ENCODE data around the gene TAC1.

TAC1 gene

GRCh38 chr7:97731736-97732564 is at the start of gene TAC1:
TAC1 (plus strand) TSS chr7:97732086; CDS start chr7:97732613, 527 bp downstream.
- peak within 1 kb of the TSS; percentile 74 for H3K4me3 ChIP-seq (ENCODE audit: low read length)
- peak within 1 kb of the TSS; percentile 47; the same call in 1 of the 2 replicates for H3K9ac ChIP-seq (ENCODE audit: low read depth, low read length)
- H3K36me3 ChIP-seq (ENCODE audit: insufficient read depth, low read depth, low read length): no peaks in the 10 kb centered on the region
- H3K4me1 ChIP-seq (ENCODE audit: insufficient read depth, low read length): no peaks in the 10 kb centered on the region; the same call in 1 of the 2 replicates
- no peak within 1 kb of the TSS for H3K27ac ChIP-seq (ENCODE audit: low read length)
- peaks cover 76% of the 10 kb centered on the region for H3K27me3 ChIP-seq (ENCODE audit: insufficient read depth, low read length)
- no peaks in the 10 kb centered on the region for H3K9me3 ChIP-seq (ENCODE audit: insufficient read depth, low read depth, low read length)

GRCh38 chr7:97685952-97686351 is 45.9 kb upstream of the TAC1 start:
- Histone ChIP-seq H3K27ac (ENCODE audit: low read length) (no peak overlapping the region), H3K9ac (ENCODE audit: low read depth, low read length) (no peak overlapping the region), H3K4me1 (ENCODE audit: insufficient read depth, low read length) (no peaks in the 10 kb centered on the region), H3K4me3 (ENCODE audit: low read length) (no peak overlapping the region), H3K27me3 (ENCODE audit: insufficient read depth, low read length) (no peaks in the 10 kb centered on the region), H3K9me3 (ENCODE audit: insufficient read depth, low read depth, low read length) (no peaks in the 10 kb centered on the region), H3K36me3 (ENCODE audit: insufficient read depth, low read depth, low read length) (no peaks in the 10 kb centered on the region)

GRCh38 chr7:97693586-97693985 is 38.3 kb upstream of the TAC1 start:
- no peaks in the 10 kb centered on the region for H3K36me3 ChIP-seq (ENCODE audit: insufficient read depth, low read depth, low read length)
- no peak overlapping the region for H3K9ac ChIP-seq (ENCODE audit: low read depth, low read length)
- H3K4me3 ChIP-seq (ENCODE audit: low read length): no peak overlapping the region
- no peaks in the 10 kb centered on the region for H3K27me3 ChIP-seq (ENCODE audit: insufficient read depth, low read length)
- H3K9me3 ChIP-seq (ENCODE audit: insufficient read depth, low read depth, low read length): no peaks in the 10 kb centered on the region
- H3K27ac ChIP-seq (ENCODE audit: low read length): no peak overlapping the region
- no peaks in the 10 kb centered on the region for H3K4me1 ChIP-seq (ENCODE audit: insufficient read depth, low read length)

- Histone ChIP-seq H3K4me1 (ENCODE audit: insufficient read depth, low read length) (no peaks in the 10 kb centered on the region), H3K9ac (ENCODE audit: low read depth, low read length) (no peak overlapping the region), H3K4me3 (ENCODE audit: low read length) (no peak overlapping the region), H3K9me3 (ENCODE audit: insufficient read depth, low read depth, low read length) (no peaks in the 10 kb centered on the region), H3K36me3 (ENCODE audit: insufficient read depth, low read depth, low read length) (no peaks in the 10 kb centered on the region), H3K27ac (ENCODE audit: low read length) (no peak overlapping the region), H3K27me3 (ENCODE audit: insufficient read depth, low read length) (no peaks in the 10 kb centered on the region)
Observed at GRCh38 chr7:97694355-97694754, 37.5 kb upstream of the TAC1 start.

GRCh38 chr7:97697396-97697795 is 34.5 kb upstream of the TAC1 start:
- H3K4me1 ChIP-seq (ENCODE audit: insufficient read depth, low read length): no peaks in the 10 kb centered on the region
- H3K9ac ChIP-seq (ENCODE audit: low read depth, low read length): no peak overlapping the region
- no peak overlapping the region for H3K27ac ChIP-seq (ENCODE audit: low read length)
- H3K27me3 ChIP-seq (ENCODE audit: insufficient read depth, low read length): no peaks in the 10 kb centered on the region
- no peaks in the 10 kb centered on the region for H3K36me3 ChIP-seq (ENCODE audit: insufficient read depth, low read depth, low read length)
- H3K9me3 ChIP-seq (ENCODE audit: insufficient read depth, low read depth, low read length): no peaks in the 10 kb centered on the region
- no peak overlapping the region for H3K4me3 ChIP-seq (ENCODE audit: low read length)

GRCh38 chr7:97722386-97722785 is 9.5 kb upstream of the TAC1 start:
- Histone ChIP-seq H3K9me3 (ENCODE audit: insufficient read depth, low read depth, low read length) (no peaks in the 10 kb centered on the region), H3K9ac (ENCODE audit: low read depth, low read length) (no peak overlapping the region), H3K36me3 (ENCODE audit: insufficient read depth, low read depth, low read length) (no peaks in the 10 kb centered on the region), H3K27ac (ENCODE audit: low read length) (no peak overlapping the region), H3K4me1 (ENCODE audit: insufficient read depth, low read length) (no peaks in the 10 kb centered on the region), H3K27me3 (ENCODE audit: insufficient read depth, low read length) (no peaks in the 10 kb centered on the region; the same call in 1 of the 2 replicates), H3K4me3 (ENCODE audit: low read length) (no peak overlapping the region)

GRCh38 chr7:97732565-97733275 is 834 bp downstream of the TAC1 start:
- Histone ChIP-seq H3K9me3 (ENCODE audit: insufficient read depth, low read depth, low read length) (no peaks in the 10 kb centered on the region), H3K27me3 (ENCODE audit: insufficient read depth, low read length) (peaks cover 76% of the 10 kb centered on the region), H3K4me1 (ENCODE audit: insufficient read depth, low read length) (no peaks in the 10 kb centered on the region; the same call in 1 of the 2 replicates), H3K36me3 (ENCODE audit: insufficient read depth, low read depth, low read length) (no peaks in the 10 kb centered on the region), H3K27ac (ENCODE audit: low read length) (no peak overlapping the region), H3K9ac (ENCODE audit: low read depth, low read length) (peak overlapping the region; percentile 47; the same call in 1 of the 2 replicates), H3K4me3 (ENCODE audit: low read length) (peak overlapping the region; percentile 74)

GRCh38 chr7:97733276-97734161 is 1.6 kb downstream of the TAC1 start:
- H3K9ac ChIP-seq (ENCODE audit: low read depth, low read length): peak overlapping the region; percentile 39; the same call in 1 of the 2 replicates
- no peaks in the 10 kb centered on the region; the same call in 1 of the 2 replicates for H3K4me1 ChIP-seq (ENCODE audit: insufficient read depth, low read length)
- H3K4me3 ChIP-seq (ENCODE audit: low read length): peak overlapping the region; percentile 74
- H3K36me3 ChIP-seq (ENCODE audit: insufficient read depth, low read depth, low read length): no peaks in the 10 kb centered on the region
- no peaks in the 10 kb centered on the region for H3K9me3 ChIP-seq (ENCODE audit: insufficient read depth, low read depth, low read length)
- H3K27me3 ChIP-seq (ENCODE audit: insufficient read depth, low read length): peaks cover 76% of the 10 kb centered on the region
- no peak overlapping the region for H3K27ac ChIP-seq (ENCODE audit: low read length)

GRCh38 chr7:97734255-97734654 is 2.4 kb downstream of the TAC1 start:
- Histone ChIP-seq H3K36me3 (ENCODE audit: insufficient read depth, low read depth, low read length) (no peaks in the 10 kb centered on the region), H3K27me3 (ENCODE audit: insufficient read depth, low read length) (peaks cover 76% of the 10 kb centered on the region), H3K9me3 (ENCODE audit: insufficient read depth, low read depth, low read length) (no peaks in the 10 kb centered on the region), H3K4me3 (ENCODE audit: low read length) (peak overlapping the region; percentile 74), H3K27ac (ENCODE audit: low read length) (no peak overlapping the region), H3K9ac (ENCODE audit: low read depth, low read length) (no peak overlapping the region), H3K4me1 (ENCODE audit: insufficient read depth, low read length) (no peaks in the 10 kb centered on the region; the same call in 1 of the 2 replicates)

GRCh38 chr7:97735075-97735474 is 3.2 kb downstream of the TAC1 start:
- Histone ChIP-seq H3K4me3 (ENCODE audit: low read length) (no peak overlapping the region), H3K27me3 (ENCODE audit: insufficient read depth, low read length) (peaks cover 67% of the 10 kb centered on the region), H3K4me1 (ENCODE audit: insufficient read depth, low read length) (no peaks in the 10 kb centered on the region; the same call in 1 of the 2 replicates), H3K9me3 (ENCODE audit: insufficient read depth, low read depth, low read length) (no peaks in the 10 kb centered on the region), H3K27ac (ENCODE audit: low read length) (no peak overlapping the region), H3K9ac (ENCODE audit: low read depth, low read length) (no peak overlapping the region), H3K36me3 (ENCODE audit: insufficient read depth, low read depth, low read length) (no peaks in the 10 kb centered on the region)

- no peaks in the 10 kb centered on the region for H3K36me3 ChIP-seq (ENCODE audit: insufficient read depth, low read depth, low read length)
- no peak overlapping the region for H3K9ac ChIP-seq (ENCODE audit: low read depth, low read length)
- H3K27me3 ChIP-seq (ENCODE audit: insufficient read depth, low read length): no peaks in the 10 kb centered on the region; the same call in 1 of the 2 replicates
- no peaks in the 10 kb centered on the region for H3K4me1 ChIP-seq (ENCODE audit: insufficient read depth, low read length)
- H3K9me3 ChIP-seq (ENCODE audit: insufficient read depth, low read depth, low read length): no peaks in the 10 kb centered on the region
- H3K4me3 ChIP-seq (ENCODE audit: low read length): no peak overlapping the region
- no peak overlapping the region for H3K27ac ChIP-seq (ENCODE audit: low read length)
Observed at GRCh38 chr7:97748482-97748881, 16.6 kb downstream of the TAC1 start.

All from iPS-20b (cell line).